ENCODE results near the gene NMNAT3.

DNA sequence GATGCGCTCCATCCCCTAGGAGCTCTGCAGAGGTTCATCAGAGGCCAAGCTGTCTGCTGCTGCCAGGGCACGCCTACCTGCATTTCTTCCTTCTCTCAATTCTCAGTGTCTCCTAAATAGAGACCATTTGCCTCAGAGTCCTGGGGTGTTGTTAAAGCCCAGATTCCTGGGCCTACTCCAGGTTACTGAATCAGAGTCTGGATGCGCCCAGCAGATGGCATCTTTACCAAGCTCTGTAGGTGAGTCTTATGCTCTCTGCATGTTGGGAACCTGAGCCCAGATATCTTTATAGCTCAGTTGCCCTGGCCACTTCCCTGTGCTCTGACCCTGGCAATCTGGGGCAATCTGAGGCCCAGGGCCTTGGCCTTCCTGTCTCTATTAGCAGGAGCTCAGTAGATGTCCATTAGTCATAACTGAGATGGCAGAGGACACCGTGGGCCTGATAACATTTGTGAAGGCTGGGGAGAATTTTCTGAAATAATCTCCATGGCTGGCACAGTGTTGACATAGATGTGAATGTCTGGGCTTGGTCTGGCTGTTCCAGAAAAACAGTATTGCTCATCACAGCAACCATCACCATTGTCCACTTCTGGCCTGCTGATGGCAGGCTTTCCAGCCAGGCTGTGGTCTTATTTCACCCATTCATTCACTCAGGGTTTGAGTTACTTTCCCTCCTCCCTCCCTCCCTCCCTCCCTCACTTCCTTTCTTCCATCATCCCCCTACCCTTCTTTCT, 125.0 kb downstream of the NMNAT3 start:
- no peak for TF ChIP-seq ZNF274 (IDR thresholded peaks at IDR 0.05; ENCODE audit: low read depth, low read length)
- TF ChIP-seq SUZ12 (IDR thresholded peaks at IDR 0.05; ENCODE audit: extremely low read depth, insufficient read depth, insufficient read length) = no peak
